ENCODE data around the gene PTER.

Gene PTER
- total RNA-seq: 18.1 to 40.4 reads per million in 2 donors

GRCh38 chr10:16436758-16437539 lies at the start of gene PTER:
PTER (plus strand) TSS chr10:16437010; CDS start chr10:16484385, 47,375 bp downstream.
- peak; percentile 97 for DNase-seq

GRCh38 chr10:16392531-16393069 lies 44.2 kb upstream of the PTER start:
- no peak for DNase-seq

GRCh38 chr10:16393271-16393858 lies 43.4 kb upstream of the PTER start:
- no peak for DNase-seq

- no peak for DNase-seq
Observed at GRCh38 chr10:16401416-16401815, 35.4 kb upstream of the PTER start.

GRCh38 chr10:16408379-16408778 lies 28.4 kb upstream of the PTER start:
- DNase-seq: no peak

GRCh38 chr10:16417341-16417740 lies 19.5 kb upstream of the PTER start:
- no peak for DNase-seq

- DNase-seq: no peak
Observed at GRCh38 chr10:16423599-16423998, 13.2 kb upstream of the PTER start.

GRCh38 chr10:16425449-16425848 lies 11.4 kb upstream of the PTER start:
- DNase-seq: no peak

GRCh38 chr10:16429539-16429938 lies 7.3 kb upstream of the PTER start:
- DNase-seq: no peak

GRCh38 chr10:16436367-16436757 lies 448 bp upstream of the PTER start:
- DNase-seq: peak; percentile 7

- no peak for DNase-seq
Observed at GRCh38 chr10:16437540-16437894, 707 bp downstream of the PTER start.

- DNase-seq: no peak
Observed at GRCh38 chr10:16439295-16439694, 2.5 kb downstream of the PTER start.

- DNase-seq: no peak
Observed at GRCh38 chr10:16440396-16441133, 3.8 kb downstream of the PTER start.

- no peak for DNase-seq
Observed at GRCh38 chr10:16441173-16441840, 4.5 kb downstream of the PTER start.

- DNase-seq: no peak
Observed at GRCh38 chr10:16442914-16443313, 6.1 kb downstream of the PTER start.

- no peak for DNase-seq
Observed at GRCh38 chr10:16445770-16446469, 9.1 kb downstream of the PTER start.

GRCh38 chr10:16449454-16449853 lies 12.6 kb downstream of the PTER start:
- no peak for DNase-seq

- no peak for DNase-seq
Observed at GRCh38 chr10:16458166-16458955, 21.6 kb downstream of the PTER start.

GRCh38 chr10:16459423-16459939 lies 22.7 kb downstream of the PTER start:
- no peak for DNase-seq

- DNase-seq: no peak
Observed at GRCh38 chr10:16466001-16466400, 29.2 kb downstream of the PTER start.

GRCh38 chr10:16470747-16471146 lies 33.9 kb downstream of the PTER start:
- no peak for DNase-seq

All from T-helper 9 cell (primary cell).